GOT3 (cell line): ENCODE data around the gene RANBP10.
"Not testable (repeated sequence)": the region's sequence is repeated elsewhere in the genome, so short reads cannot be mapped to it uniquely, and the experiment has no call there.

Experiments used
- DNase-seq: peaks from one replicate; lab custom pipeline; 2025; ENCODE audit warnings: mixed read lengths; lab: John Stamatoyannopoulos, UW

RANBP10 gene

DNA sequence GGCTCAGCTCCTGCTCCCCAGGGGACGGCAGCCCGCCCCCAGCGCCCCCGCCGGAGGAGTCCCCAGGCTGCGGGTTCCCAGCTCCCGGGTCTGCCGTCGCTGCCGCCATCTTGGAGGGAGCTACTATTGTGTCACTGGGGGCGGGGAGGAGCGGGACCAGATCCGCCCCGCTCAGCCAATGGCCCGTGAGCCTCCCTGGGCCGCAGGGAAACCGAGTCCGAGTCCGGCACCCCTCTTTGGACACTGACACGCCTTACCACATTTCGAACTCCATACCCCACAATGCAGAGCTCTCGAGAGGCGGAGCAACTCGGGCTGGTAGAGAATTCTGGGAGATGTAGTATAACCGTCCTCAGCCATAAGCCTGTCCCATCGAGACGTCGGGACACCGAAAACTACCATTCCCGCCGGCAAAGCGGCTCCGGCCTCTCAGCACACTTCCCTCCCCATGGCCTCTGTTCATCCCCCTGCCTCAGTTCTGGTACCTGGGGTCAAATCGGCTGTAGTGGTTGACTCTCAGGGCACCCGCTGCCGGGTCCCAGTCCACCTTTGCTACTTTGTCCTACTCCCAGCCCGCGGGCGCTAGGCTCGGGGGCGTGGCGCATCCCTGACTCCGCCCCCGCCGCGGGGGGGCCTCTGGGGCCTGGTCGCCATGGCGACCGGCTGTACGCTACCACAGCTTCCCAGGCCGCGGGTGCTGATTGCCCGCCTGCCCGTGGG, at the start of gene RANBP10, which contains the start of gene TSNAXIP1:
TSS of gene RANBP10 (minus strand) at position 133 of the 720 bp plus-strand sequence. CDS start at position 109, 24 bp downstream.
TSS of gene TSNAXIP1 (plus strand) at position 462 of the 720 bp plus-strand sequence. CDS start 261 bp downstream, outside the sequence.
- DNase-seq: peak; percentile 91

DNA sequence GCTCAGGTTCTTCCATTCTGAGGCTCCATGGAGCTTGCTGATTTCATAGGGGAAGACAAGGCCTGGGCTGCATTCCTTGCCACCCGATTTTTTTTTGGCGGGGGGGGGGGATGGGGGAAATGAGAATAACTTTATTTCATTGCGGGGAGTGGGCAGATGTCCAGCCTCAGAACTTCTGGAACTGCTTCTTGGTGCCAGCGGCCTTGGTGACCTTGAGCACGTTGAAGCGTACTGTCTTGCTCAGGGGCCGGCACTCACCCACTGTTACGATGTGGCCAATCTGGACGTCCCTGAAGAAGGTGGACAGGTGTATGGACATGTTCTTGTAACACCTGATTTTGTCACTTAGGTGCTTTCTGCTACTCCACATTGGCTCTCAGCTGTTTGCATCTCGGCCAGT, 49.4 kb upstream of the RANBP10 start:
- no peak for DNase-seq

DNA sequence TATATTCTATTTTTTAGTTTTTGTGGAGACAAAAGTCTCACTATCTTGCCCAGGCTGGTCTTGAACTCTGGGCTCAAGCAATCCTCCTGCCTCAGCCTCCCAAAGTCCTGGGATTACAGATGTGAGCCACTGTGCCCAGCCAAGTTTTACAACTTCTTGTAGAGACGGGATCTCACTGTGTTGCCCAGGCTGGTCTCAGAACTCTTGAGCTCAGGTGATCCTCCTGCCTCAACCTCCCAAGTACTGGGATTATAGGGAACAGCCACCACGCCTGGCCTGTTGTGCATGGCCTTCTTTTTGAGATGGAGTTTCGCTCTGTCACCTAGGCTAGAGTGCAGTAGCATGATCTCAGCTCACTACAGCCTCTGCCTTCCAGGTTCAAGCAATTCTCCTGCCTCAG, 47.3 kb upstream of the RANBP10 start:
- no peak for DNase-seq

DNA sequence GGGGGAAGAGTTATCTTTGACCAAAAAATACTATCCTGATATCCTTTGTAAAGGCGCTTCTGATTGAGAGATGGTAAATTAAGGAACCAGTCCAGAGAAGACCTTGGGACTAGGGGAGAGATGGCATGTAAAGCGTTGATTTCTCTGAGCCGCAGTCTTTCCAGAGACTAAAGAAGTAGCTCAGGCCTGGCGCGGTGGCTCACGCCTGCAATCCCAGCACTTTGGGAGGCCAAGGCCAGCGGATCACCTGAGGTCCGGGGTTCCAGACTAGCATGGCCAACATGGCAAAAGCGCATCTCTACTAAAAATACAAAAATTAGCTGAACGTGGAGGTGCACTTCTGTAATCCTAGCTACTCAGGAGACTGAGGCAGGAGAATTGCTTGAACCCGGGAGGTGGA, 41.8 kb upstream of the RANBP10 start:
- no peak for DNase-seq

DNA sequence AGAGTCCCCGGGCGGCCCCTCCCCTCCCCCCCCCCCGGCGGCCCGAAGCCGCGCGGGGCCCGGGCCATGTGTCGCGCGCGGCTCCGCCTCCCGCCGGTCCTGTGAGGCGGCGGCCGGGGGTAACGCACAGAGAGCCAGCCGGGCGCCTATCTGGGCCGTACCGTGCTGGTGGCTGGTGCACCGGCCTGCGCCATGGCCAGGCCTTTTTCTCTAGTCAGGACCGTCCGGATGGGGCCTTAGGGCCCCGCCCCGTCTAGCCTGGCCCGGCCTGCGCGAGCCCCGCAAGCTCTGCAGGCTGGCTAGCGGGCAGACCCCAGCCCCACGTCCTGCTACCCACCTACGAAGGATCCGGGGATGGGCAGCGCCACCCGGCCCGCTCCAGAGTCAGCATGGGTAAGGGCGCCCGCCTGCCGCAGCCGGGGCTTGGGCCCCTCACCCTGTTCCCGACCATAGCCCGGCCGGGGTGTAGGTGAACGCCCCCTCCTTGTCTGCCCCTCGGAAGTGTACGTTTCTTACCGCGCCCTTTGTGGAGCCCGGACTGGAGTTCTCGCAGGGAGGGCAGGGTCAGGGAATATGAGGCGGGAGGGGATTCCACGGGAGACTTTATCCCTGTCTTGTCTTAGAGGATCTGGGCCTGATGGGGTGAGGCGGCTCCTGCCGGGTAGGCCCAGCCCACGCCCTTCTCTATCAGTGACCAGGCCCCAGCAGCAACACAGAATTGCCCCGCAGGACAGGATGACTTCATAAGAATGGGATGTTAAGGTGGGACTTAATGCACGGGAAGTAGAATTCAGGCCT, 40.9 kb upstream of the RANBP10 start, which contains the start of gene CENPT:
TSS of gene CENPT (minus strand) at position 630 of the 798 bp plus-strand sequence. CDS start 13,834 bp downstream, outside the sequence.
- DNase-seq: no peak

DNA sequence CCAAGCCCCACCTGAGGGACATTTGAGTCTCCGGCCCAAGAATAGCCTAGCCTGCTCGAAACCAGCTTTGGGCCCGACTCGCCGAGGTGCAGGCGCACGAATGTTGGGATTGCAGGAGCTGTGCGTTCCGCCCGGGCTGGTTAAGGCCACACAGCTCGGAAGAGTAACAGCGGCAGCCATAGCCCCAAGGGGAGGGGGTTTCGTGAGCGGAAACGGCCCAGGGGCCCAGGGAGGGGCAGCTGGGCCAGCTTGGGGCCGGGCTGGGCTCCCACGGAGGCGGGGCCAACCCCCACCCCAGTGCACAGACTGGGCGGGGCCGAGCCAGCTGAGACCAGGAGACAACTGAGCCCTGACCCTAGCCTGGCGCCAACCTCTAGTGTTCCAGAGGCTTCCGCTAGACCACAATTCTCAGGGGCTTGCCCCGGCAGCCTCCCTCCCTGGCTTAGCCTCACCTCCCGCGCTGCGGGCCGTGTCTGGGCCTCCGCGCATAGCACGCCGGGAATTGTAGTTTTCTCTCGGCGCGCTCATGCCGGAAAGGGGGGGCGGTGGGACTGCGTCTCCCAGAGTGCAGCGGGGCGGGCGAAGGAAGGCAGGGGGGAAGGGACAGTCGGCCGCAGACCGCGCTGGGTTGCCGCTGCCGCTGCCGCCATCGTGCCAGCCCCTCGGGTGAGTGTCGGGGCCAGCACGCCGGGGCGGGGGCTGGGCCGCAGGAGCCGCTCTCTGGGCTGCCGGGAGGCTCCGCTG, 40.1 kb upstream of the RANBP10 start, which contains the start of gene NUTF2:
TSS of gene NUTF2 (plus strand) at position 614 of the 744 bp plus-strand sequence. CDS start 18,198 bp downstream, outside the sequence.
- peak; percentile 90 for DNase-seq

DNA sequence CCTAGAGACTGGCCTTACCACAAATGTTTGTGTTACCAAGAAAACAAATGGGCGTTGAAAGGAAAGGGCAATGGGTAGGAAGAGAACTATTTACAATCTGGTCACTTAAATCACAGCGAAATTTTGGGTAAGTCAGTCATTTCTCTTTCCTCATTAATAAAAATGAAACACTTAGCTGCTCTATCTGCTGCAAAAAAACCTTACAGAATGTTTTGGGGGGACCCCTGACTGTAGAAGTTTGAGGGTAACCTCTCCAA, 39.6 kb upstream of the RANBP10 start:
- DNase-seq: no peak

DNA sequence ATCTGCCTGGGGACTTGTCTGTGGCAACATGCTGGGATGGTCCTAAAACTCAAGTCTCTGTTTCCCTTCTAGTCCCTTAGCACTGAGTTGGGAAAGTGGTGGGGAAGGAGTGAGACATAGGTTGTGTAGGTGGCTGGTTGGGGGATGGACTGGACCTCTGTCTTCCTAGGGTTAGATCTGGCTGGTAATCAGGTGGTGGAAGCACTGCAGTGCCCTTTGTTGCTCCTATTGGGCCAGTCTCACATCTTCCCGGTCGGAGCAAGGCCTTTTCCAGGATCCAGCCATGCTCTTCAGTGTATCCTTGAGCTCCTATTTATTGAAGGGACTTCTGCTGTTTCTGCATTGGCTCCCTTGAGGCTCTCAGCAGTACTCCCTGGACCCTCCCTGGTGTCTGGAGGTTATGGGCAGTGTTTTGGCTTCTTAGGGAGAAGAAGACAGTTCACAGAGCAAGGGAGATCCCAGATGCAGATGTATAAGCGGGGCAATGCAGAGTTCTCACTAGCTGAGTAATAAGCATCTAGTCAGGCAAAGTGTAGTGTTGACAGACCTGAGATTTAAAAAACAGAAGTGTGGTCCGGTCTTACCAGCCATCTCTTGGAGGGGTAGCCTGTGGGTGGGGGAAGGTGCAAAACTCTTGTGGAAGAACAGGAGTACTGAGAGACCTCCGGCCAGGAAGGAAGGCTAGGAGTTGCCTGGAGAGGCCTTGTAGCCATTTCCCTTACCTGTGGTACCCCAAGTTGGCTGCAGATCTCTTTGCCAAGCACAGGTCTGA, 39.1 kb upstream of the RANBP10 start:
- no peak for DNase-seq

DNA sequence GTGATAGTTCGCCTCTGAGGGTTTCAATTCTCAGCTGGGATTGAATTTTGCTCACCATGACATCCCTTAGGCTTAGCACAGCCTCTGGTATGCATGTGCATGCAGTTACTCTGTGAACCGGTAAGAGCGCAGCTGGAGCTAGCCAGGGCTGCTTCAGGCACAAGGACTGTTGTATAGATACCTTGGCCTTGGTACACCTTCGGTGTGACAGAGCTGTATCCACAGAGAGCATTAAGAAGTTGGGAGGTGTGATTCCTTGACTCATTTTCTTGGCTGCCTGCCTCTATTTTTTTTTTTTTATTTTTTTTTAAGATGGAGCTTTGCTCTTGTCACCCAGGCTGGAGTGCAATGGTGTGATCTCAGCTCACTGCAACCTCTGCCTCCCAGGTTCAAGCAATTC, 38.1 kb upstream of the RANBP10 start:
- no peak for DNase-seq

DNA sequence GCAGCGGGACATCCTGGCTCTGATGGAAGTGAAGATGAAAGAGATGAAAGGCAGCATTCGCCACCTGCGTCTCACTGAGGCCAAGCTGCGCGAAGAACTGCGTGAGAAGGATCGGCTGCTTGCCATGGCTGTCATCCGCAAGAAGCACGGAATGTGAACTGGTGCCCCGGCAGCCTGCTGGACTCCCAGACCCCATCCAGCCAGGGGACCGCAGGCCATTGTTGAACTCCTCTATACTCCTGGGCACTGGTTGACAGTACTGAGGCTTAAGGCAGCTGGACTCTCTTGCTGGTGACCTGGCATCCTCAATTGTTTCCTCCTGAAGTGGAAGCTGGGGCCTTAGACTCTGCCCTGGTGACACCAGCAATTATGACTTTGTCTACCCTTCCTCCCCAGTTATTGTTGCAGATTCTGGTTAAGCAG, 37.0 kb upstream of the RANBP10 start:
- no peak for DNase-seq

DNA sequence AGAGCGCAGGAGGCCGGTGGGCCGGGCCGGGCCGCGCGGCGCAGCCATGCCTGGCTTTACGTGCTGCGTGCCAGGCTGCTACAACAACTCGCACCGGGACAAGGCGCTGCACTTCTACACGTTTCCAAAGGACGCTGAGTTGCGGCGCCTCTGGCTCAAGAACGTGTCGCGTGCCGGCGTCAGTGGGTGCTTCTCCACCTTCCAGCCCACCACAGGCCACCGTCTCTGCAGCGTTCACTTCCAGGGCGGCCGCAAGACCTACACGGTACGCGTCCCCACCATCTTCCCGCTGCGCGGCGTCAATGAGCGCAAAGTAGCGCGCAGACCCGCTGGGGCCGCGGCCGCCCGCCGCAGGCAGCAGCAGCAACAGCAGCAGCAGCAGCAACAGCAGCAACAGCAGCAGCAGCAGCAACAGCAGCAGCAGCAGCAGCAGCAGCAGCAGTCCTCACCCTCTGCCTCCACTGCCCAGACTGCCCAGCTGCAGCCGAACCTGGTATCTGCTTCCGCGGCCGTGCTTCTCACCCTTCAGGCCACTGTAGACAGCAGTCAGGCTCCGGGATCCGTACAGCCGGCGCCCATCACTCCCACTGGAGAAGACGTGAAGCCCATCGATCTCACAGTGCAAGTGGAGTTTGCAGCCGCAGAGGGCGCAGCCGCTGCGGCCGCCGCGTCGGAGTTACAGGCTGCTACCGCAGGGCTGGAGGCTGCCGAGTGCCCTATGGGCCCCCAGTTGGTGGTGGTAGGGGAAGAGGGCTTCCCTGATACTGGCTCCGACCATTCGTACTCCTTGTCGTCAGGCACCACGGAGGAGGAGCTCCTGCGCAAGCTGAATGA, 36.4 kb upstream of the RANBP10 start:
- peak; percentile 56 for DNase-seq

DNA sequence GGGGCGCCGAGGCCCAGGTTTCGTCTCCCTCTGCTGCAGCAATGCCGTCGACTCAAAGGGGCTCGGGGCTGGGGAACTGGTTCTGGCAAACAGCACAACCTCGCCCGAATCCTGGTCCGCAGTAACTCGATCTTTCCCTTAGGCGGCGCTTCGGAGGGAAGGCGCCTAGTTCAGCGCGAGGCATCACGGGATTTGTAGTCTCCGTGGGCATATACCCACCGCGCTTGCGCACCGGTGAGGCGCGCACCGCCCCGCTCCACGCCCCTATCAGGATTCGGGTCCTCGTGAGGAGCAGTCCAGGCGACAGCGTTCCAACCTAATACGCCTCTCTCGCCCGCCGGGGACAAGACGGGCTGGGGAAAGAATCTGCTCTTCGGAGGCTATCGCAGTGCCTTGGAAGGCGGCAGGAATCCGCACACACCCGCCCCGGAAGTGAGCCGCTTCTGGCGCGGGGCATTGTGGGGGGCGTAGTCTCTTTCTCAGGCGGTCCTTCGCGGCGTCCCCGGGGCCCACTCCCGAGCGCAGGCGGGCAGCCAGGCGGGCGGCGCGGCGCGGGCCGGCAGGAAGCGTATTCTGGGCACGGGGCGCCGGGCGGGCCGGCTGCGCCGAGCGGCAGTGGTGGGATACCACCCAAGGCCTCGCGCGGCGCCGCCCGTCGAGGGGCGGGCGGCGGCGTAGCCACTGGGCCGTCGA, 35.6 kb upstream of the RANBP10 start, which contains the start of gene THAP11:
TSS of gene THAP11 (plus strand) at position 505 of the 693 bp plus-strand sequence. CDS start 235 bp downstream, outside the sequence.
- peak; percentile 88 for DNase-seq

DNA sequence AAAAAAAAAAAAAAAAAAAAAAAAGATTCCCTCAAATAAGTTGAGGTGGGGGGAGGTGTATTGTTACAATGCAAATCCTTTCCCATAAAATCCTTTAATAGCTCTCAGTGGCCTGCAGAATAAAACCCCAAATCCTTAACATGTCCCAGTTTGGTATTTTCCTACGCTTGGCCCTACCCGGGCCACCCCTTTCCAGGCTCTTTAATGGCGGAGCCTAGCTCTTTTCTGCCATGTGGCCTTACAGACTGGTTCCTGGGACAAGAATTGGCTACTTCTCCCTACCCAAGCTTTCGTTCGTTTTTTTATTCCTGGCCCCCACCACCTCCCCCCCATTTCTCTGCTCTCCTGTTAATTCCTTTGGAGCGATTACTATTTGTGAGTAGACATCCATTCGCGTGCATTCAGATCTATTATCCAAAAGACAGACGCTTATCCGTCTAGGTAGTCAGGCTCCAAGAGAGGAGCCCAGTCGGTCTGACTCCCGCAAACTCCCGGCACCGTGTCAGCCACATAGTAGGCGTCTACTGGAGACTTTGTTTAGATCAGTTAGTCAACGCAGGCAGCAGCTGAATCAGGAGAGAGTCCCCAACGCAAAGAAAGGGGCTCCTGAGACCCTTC, 34.9 kb upstream of the RANBP10 start:
- no peak for DNase-seq

DNA sequence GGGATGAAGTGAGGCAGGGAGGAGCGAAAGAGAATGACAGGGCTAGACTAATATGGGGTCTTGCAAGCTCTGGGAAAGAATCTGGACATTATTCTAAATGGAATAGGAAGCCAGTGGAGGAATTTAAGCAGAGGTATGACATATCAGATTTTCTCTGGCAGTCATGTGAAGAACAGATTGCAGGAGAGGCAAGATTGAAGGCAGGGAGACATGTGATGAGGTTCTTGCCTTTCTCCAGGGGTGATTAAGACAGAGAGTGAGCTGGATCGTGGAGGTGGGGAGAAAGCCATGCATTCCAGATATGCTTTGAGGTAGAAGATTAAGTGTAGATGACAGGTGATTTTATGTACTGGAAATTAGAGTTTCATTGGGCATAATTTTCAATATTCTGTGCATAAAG, 31.5 kb upstream of the RANBP10 start:
- DNase-seq: no peak

DNA sequence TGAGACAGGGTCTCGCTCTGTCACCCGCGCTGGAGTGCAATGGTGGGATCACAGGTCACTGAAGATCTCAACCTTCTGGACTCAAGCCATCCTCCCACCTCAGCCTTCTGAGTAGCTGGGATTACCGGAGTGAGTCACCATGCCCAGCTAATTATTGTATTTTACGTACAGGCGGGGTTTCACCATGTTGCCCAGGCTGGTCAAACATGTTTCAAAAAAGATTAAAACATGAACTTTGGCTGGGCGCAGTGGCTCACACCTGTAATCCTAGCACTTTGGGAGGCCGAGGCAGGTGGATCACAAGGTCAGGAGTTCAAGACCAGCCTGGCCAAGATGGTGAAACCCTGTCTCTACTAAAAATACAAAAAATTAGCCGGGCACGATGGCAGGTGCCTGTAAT, 30.8 kb upstream of the RANBP10 start:
- DNase-seq: not testable (repeated sequence)

DNA sequence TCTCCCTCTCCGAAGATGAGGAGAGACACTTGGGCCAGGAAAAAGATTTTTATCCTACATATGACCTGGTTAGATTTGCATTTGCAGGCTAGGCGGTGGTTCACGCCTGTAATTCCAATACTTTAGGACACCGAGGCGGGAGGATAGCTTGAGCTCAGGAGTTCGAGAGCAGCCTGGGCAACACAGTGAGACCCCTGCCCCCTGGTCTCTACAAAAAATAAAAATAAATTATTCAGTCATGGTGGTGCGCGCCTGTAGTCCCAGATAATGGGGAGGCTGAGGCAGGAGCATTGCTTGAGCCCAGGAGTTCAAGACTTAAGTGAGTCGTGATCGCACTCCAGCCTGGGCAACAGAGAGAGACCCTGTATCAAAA, 27.9 kb upstream of the RANBP10 start:
- no peak for DNase-seq

DNA sequence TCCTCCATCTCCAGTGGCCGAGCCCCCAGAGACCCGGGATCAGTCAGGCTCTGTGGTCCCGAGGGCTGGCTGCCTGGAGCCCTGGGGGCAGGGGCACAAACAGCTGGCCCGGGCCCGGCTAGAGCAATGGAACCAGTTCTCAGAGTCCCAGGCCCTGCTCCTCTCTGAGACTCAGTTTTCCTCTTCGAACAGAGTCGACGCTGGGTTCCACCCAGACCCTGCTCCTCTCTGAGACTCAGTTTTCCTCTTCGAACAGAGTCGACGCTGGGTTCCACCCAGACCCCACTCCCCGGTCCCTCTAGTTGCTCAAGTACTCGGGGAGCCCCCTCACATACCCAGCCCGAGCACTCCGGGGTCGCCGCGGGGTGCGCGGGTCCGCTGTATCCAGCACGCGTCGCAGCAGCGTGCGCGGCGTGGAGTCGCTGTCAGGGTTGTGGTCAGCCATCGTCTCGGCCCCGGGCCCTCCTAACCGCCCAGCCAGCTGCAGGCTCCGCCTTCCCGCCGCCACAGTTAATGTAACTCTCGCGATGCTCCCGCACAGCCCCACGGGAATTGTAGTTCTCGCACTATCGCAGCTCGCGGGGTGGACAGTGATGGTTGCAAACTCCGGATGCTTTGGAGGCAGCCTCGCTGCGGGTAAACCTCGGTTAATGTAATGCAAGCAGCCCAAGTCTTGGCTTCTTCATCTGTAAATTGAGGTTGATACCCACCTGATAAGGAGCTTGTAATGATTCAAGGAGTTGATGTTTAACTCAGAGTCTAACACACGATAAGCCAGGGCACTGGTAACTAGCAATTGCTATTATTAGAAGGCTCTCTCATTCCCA, 27.3 kb upstream of the RANBP10 start:
- DNase-seq: peak; percentile 84

DNA sequence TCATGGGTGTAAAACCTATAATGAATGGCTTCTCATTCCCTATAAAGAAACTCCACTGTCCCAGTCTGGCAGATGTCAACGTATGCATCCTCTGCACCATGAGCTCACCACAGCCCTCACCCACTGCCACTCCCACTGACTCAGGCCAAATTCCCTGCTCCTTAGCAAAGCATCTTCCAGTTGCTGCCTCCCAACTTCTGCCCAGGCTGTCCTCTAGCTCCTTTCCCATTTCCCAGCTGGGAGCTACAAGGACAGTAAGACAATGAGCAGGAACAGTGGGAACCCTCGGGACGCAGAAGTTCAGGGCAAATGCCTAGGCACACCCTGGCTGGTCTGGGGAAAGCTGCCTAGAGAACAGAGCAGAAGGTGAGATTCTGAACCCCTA, 26.7 kb upstream of the RANBP10 start:
- DNase-seq: no peak

DNA sequence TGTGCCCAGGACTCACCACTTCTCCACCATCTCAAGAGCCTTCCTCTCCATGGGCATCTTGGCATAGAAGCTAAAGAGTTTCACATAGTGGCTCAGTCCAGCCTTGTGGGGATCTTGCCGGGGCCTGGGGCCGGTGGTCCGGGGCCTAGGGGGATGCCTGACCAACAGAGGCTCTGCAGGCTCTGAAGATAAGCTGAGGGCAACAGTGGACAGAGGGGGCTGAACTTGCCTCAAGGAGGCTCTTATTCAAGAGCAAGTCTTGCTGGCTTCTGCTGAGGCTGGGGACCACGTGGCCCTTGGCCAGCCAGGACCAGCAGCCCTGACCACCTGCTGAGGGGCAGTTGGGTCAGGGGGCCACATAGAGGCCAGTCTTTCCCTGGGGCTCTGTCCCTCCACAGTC, 22.3 kb upstream of the RANBP10 start:
- no peak for DNase-seq
